ENCODE data around the gene ZNF484. TPM values are rescaled to one million over a fixed set of nuclear protein-coding genes. Genes with fewer than 3 reads are reported as not detected.
"Not testable (repeated sequence)": the region's sequence is repeated elsewhere in the genome, so short reads cannot be mapped to it uniquely, and the experiment has no call there.

The ZNF484 gene
- total RNA-seq, 1 experiment from 2014 or later, result 3.6 TPM

DNA sequence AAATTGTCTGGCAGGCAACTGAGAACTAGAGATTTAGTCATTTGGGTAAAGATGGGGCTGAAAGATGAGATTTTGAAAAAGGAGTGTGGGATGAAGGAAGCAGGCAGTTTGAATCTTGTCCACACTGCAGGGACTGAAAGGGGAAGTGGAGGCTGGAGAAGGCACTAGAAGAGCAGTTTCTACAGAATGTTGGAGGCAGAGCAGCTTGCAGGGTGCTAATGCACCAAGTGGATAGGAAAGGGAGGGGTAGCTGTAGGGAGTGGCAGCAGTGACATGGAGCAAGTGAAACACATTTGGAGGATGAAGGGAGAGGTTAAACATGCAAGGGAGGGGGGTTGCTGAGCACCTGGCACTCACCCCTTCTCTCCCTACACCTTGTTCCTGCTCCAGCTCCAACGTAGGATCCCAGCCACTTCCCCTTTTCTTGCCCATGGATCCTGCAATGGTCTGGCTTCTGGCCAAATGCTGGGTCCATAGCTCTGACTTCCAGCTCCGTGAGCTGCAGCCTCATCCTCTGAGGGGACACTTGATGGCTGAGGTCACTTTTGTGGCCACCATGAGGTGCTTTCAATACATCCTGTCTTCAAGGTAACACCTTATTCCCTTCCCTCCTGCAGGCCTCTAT lies 39.5 kb upstream of the ZNF484 start:
- CTCF ChIA-PET, result no interaction called here
- Mint-ChIP-seq H3K9me3 (ENCODE audit: unreplicated experiment) (no peaks in the 10 kb centered on the region), H3K27me3 (ENCODE audit: insufficient read depth, unreplicated experiment) (no peaks in the 10 kb centered on the region), H3K36me3 (ENCODE audit: insufficient read depth, unreplicated experiment) (no peaks in the 10 kb centered on the region), H3K4me3 (ENCODE audit: unreplicated experiment) (no peak overlapping the region), H3K27ac (ENCODE audit: unreplicated experiment) (no peak overlapping the region), H3K4me1 (ENCODE audit: low read depth, unreplicated experiment) (peaks cover 2% of the 10 kb centered on the region)
- no peak for TF ChIP-seq CTCF (IDR thresholded peaks at IDR 0.05; ENCODE audit: insufficient read depth in 1 of 2, low read depth in 1 of 2, low read length in 1 of 2, severe bottlenecking in 1 of 2, unreplicated experiment in 1 of 2)
- Histone ChIP-seq H3K4me1 (no peaks in the 10 kb centered on the region), H3K9me3 (no peaks in the 10 kb centered on the region), H3K4me3 (ENCODE audit: low read depth, low read length) (no peak overlapping the region), H3K36me3 (ENCODE audit: control insufficient read depth, insufficient read depth, low read length) (no peaks in the 10 kb centered on the region), H3K27me3 (replicated peaks; ENCODE audit: control insufficient read depth, insufficient read depth, low read length) (no peaks in the 10 kb centered on the region)
- intact Hi-C loops (cut with micrococcal nuclease; ENCODE audit: unreplicated experiment), result no loop called here
- BruUV-seq (replicated peaks), result no TSS peak
- POLR2A ChIA-PET, result no interaction called here
- no peak for DNase-seq

DNA sequence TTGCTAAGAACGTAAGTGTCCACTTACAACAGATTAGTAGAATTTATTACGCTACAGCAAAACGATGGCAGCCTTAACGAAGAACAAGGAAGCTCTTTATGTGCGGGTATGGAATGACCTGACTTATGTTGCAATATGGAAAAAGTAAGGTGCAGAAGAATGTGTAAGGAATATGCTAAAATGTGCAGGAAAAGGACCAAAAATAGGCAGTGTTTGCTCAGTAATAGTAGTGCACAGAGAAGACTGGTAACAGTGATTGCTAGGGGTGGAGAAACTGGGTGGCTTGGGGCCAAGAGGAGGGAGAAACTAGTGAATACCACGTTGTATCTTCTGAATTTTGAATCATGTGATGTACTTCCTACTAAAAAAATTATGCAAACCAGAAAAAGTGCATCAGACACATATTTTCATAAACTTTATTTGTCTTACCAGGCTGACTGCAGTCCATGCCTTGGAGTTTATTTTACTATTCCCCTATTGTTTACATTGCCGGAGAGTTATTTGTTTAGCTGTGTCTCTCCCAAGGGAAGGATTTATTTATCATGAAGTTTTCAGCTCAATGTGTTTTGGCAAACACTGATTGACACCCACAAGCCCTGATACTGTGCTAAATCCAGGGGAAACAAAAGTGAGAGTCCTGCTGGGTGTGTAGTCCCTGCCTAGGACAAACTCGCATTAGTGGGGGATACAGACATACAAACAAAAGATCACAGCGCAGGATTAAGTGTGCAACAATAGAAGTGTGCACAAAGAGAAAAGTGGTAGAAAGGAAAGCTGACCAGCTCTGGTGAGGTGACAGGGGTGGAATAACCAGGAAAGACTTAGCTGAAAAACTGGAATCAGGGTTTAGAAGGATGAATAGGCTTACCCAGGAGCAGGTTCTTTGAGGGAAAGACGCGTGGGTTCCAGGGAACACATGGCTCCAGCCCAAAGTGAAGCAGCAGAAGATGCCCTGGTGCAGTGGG lies 34.0 kb upstream of the ZNF484 start:
- no peak for DNase-seq

DNA sequence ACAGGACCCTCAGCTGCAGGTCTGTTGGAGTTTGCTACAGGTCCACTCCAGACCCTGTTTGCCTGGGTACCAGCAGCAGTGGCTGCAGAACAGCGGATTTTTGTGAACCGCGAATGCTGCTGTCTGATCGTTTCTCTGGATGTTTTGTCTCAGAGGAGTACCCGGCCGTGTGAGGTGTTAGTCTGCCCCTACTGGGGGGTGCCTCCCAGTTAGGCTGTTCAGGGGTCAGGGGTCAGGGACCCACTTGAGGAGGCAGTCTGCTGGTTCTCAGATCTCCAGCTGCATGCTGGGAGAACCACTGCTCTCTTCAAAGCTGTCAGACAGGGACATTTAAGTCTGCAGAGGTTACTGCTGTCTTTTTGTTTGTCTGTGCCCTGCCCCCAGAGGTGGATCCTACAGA lies 27.3 kb upstream of the ZNF484 start:
- H3K9me3 ChIP-seq; H3K4me1 Mint-ChIP-seq (ENCODE audit: low read depth, unreplicated experiment); POLR2A ChIA-PET; H3K27me3 ChIP-seq (replicated peaks; ENCODE audit: control insufficient read depth, insufficient read depth, low read length); H3K4me1 ChIP-seq; intact Hi-C loops (cut with micrococcal nuclease; ENCODE audit: unreplicated experiment); H3K27ac Mint-ChIP-seq (ENCODE audit: unreplicated experiment); H3K9me3 Mint-ChIP-seq (ENCODE audit: unreplicated experiment); CTCF ChIA-PET; H3K36me3 Mint-ChIP-seq (ENCODE audit: insufficient read depth, unreplicated experiment); H3K36me3 ChIP-seq (ENCODE audit: control insufficient read depth, insufficient read depth, low read length); BruUV-seq (replicated peaks); H3K4me3 ChIP-seq (ENCODE audit: low read depth, low read length); H3K27me3 Mint-ChIP-seq (ENCODE audit: insufficient read depth, unreplicated experiment): not testable (repeated sequence)
- H3K4me3 Mint-ChIP-seq (ENCODE audit: unreplicated experiment), result peak overlapping the region; percentile 60
- peak; percentile 13 to 59 for DNase-seq

More for the DNA sequence above, 34.0 kb upstream of the ZNF484 start:
- Histone ChIP-seq H3K27me3 (replicated peaks; ENCODE audit: control insufficient read depth, insufficient read depth, low read length) (no peaks in the 10 kb centered on the region), H3K9me3 (no peaks in the 10 kb centered on the region), H3K36me3 (ENCODE audit: control insufficient read depth, insufficient read depth, low read length) (no peaks in the 10 kb centered on the region), H3K4me3 (ENCODE audit: low read depth, low read length) (no peak overlapping the region), H3K4me1 (no peaks in the 10 kb centered on the region)
- CTCF ChIA-PET, result no interaction called here
- H3K36me3 Mint-ChIP-seq (ENCODE audit: insufficient read depth, unreplicated experiment), result no peaks in the 10 kb centered on the region
- BruUV-seq (replicated peaks), result no TSS peak
- POLR2A ChIA-PET, result no interaction called here
- peaks cover 13% of the 10 kb centered on the region for H3K4me1 Mint-ChIP-seq (ENCODE audit: low read depth, unreplicated experiment)
- H3K27me3 Mint-ChIP-seq (ENCODE audit: insufficient read depth, unreplicated experiment), result no peaks in the 10 kb centered on the region
- TF ChIP-seq CTCF (IDR thresholded peaks at IDR 0.05; ENCODE audit: insufficient read depth in 1 of 2, low read depth in 1 of 2, low read length in 1 of 2, severe bottlenecking in 1 of 2, unreplicated experiment in 1 of 2), result no peak
- no peaks in the 10 kb centered on the region for H3K9me3 Mint-ChIP-seq (ENCODE audit: unreplicated experiment)
- intact Hi-C loops (cut with micrococcal nuclease; ENCODE audit: unreplicated experiment), result no loop called here
- H3K4me3 Mint-ChIP-seq (ENCODE audit: unreplicated experiment), result no peak overlapping the region
- no peak overlapping the region for H3K27ac Mint-ChIP-seq (ENCODE audit: unreplicated experiment)
